Measurements from ENCODE around the gene FUT6.
"Not testable (repeated sequence)": the region's sequence is repeated elsewhere in the genome, so short reads cannot be mapped to it uniquely, and the experiment has no call there.

Gene FUT6

DNA sequence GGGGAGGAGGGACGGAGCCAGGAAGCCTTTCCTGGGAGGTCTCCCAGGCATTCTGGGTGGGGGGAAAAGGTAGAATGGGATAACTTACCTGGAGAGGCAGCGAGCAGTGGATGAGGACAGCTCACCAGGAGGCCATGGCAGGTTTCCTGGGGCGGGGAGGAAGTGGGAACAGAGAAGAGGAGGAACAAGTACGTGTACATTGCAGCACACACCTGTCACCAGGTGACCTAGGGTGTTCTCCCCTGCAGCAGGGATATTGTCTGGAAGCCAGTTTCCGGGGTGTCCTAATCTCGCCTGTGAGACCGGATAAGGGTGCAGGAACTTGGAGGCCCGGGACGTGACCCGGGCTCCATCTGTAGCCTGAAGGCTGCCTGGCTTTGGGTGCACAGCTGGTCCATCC lies 11.8 kb upstream of the FUT6 start, which contains the start of gene FUT3:
FUT3 (minus strand) TSS at position 148 of the 400 bp plus-strand sequence.
- Histone ChIP-seq H3K9me3 (ENCODE audit: insufficient read depth, low read depth, low read length) (no peaks in the 10 kb centered on the region), H3K9ac (ENCODE audit: low read depth, low read length) (no peak within 1 kb of the TSS), H3K27ac (ENCODE audit: low read length) (no peak within 1 kb of the TSS), H3K4me3 (ENCODE audit: low read length) (no peak within 1 kb of the TSS), H3K4me1 (ENCODE audit: insufficient read depth, low read length) (no peaks in the 10 kb centered on the region), H3K27me3 (ENCODE audit: insufficient read depth, low read length) (0 out of 2 replicates have a peak, but pooled peaks cover 7% of the 10 kb centered on the region), H3K36me3 (ENCODE audit: insufficient read depth, low read depth, low read length) (no peaks in the 10 kb centered on the region)

DNA sequence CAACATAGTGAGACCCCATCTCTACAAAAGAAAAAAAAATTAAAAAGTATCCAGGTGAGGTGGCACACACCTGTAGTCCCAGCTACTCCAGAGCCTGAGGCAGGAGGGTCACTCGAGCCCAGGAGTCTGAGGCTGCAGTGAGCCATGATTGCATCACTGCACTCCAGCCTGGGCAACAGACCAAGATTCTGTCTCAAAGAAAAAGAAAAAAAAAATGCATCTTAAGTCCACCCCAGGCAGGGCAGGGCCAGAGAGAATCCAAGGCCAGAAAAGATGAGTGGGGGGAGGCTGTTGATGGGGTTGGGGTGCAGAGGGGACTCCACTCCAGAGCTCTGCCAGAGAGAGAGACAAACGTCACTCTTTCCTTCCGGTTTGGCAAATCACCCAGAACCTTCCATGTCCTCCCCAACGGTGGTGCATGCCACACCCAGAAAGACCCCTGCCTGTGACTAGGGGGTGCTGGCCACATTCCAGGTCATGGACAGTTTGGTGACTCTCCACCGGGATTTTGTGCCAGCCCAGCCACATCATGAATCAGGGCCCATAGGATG lies 11.3 kb upstream of the FUT6 start:
- 0 out of 2 replicates have a peak, but pooled peaks cover 5% of the 10 kb centered on the region for H3K27me3 ChIP-seq (ENCODE audit: insufficient read depth, low read length)
- no peaks in the 10 kb centered on the region for H3K9me3 ChIP-seq (ENCODE audit: insufficient read depth, low read depth, low read length)
- H3K36me3 ChIP-seq (ENCODE audit: insufficient read depth, low read depth, low read length) = no peaks in the 10 kb centered on the region
- no peak overlapping the region for H3K27ac ChIP-seq (ENCODE audit: low read length)
- H3K9ac ChIP-seq (ENCODE audit: low read depth, low read length) = no peak overlapping the region
- H3K4me3 ChIP-seq (ENCODE audit: low read length) = no peak overlapping the region
- no peaks in the 10 kb centered on the region for H3K4me1 ChIP-seq (ENCODE audit: insufficient read depth, low read length)

DNA sequence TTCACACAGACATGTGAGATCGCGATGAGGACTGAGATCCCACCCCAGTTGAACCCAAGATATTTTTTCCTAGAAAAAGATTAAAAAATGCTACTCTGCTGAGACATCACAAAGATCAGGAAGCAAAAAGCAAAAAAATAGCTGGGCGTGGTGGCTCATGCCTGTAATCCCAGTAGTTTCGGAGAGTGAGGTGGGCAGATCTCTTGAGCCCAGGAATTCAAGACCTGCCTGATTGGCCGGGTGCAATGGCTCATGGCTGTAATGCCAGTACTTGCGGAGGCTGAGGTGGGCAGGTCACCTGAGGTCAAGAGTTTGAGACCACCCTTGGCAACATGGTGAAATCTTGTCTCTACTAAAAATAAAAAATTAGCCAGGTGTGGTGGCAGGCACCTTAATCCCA lies 10.7 kb upstream of the FUT6 start:
- Histone ChIP-seq H3K36me3 (ENCODE audit: insufficient read depth, low read depth, low read length) (no peaks in the 10 kb centered on the region), H3K4me1 (ENCODE audit: insufficient read depth, low read length) (no peaks in the 10 kb centered on the region), H3K9me3 (ENCODE audit: insufficient read depth, low read depth, low read length) (no peaks in the 10 kb centered on the region), H3K4me3 (ENCODE audit: low read length) (no peak overlapping the region), H3K27ac (ENCODE audit: low read length) (no peak overlapping the region), H3K27me3 (ENCODE audit: insufficient read depth, low read length) (no peaks in the 10 kb centered on the region), H3K9ac (ENCODE audit: low read depth, low read length) (no peak overlapping the region)

DNA sequence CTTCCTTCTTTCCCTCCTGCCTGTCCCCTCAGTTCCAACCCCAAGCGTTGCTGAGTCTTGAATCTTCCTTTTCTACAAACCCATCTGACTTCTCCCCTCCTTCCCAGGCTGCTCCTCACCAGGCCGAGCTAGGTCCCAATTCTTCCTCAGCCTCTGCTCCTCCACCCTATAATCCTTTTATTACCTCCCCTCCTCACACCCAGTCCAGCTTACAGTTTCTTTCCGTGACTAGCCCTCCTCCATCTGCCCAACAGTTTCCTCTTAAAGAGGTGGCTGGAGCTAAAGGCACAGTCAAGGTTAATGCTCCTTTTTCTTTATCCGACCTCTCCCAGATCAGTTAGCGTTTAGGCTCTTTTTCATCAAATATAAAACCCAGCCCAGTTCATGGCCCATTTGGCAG lies 9.1 kb upstream of the FUT6 start:
- not testable (repeated sequence) for H3K36me3 ChIP-seq (ENCODE audit: insufficient read depth, low read depth, low read length); H3K9ac ChIP-seq (ENCODE audit: low read depth, low read length); H3K27ac ChIP-seq (ENCODE audit: low read length); H3K4me3 ChIP-seq (ENCODE audit: low read length); H3K27me3 ChIP-seq (ENCODE audit: insufficient read depth, low read length); H3K4me1 ChIP-seq (ENCODE audit: insufficient read depth, low read length); H3K9me3 ChIP-seq (ENCODE audit: insufficient read depth, low read depth, low read length)

DNA sequence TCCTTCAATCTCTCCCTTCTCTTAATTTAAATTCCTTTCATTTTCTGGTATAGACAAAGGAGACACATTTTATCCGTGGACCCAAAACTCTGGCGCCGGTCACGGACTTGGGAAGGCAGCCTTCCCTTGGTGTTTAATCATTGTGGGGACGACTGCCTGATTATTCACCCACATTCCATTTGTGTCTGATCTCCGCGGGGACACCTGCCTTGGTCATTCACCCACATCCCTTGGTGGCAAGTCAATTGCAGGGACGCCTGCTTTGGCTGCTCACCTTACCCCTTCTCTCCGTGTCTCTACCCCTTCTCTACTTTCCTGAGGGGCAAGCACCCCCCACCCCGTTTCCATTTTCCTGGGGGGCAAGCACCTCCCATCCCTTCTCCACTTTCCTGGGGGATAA lies 8.3 kb upstream of the FUT6 start:
- H3K9ac ChIP-seq (ENCODE audit: low read depth, low read length); H3K36me3 ChIP-seq (ENCODE audit: insufficient read depth, low read depth, low read length); H3K4me1 ChIP-seq (ENCODE audit: insufficient read depth, low read length); H3K27ac ChIP-seq (ENCODE audit: low read length); H3K4me3 ChIP-seq (ENCODE audit: low read length); H3K9me3 ChIP-seq (ENCODE audit: insufficient read depth, low read depth, low read length); H3K27me3 ChIP-seq (ENCODE audit: insufficient read depth, low read length): not testable (repeated sequence)

DNA sequence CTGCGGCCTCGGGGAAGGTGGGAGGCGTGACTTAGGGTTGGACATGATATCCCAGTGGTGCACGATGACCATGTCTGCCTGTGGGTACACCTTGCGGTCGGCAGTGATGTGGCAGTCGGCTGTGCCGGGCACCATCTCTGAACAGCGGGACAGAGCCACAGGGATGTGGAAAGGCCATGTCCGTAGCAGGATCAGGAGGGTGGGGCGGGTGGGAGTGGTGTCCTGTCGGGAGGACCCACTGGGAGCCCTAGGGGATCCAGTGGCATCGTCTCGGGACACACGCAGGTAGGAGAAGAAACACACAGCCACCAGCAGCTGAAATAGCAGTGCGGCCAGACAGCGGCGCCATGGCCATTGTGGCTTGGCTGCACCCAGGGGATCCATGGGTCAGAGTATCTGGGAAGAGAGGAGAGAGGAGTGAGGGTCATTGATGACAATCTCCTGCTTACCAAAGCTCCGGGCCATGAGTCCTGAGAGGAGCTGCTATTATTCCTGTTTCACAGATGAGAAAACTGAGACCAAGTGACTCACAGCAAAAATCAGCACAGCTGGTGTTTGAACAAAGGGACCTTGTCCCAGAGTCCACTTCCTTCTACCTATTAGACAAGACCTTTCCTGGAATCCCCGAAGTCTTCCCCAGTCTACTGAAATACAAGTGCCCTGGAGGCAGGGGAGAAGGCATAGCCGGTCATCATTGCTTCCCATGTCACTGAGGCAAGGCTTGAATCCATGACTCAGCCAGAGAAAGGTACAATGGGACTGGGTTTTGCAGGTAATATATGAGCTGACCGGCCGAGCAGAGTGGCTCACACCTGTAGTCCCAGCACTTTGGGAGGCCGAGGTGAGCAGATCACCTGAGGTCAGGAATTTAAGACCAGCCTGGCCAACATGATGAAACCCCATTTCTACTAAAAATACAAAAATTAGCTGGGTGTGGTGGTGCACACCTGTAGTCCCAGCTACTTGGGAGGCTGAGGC lies 5.2 kb upstream of the FUT6 start:
- no peak overlapping the region for H3K9ac ChIP-seq (ENCODE audit: low read depth, low read length)
- no peaks in the 10 kb centered on the region for H3K9me3 ChIP-seq (ENCODE audit: insufficient read depth, low read depth, low read length)
- H3K4me3 ChIP-seq (ENCODE audit: low read length) = no peak overlapping the region
- no peaks in the 10 kb centered on the region for H3K4me1 ChIP-seq (ENCODE audit: insufficient read depth, low read length)
- no peaks in the 10 kb centered on the region for H3K36me3 ChIP-seq (ENCODE audit: insufficient read depth, low read depth, low read length)
- no peaks in the 10 kb centered on the region for H3K27me3 ChIP-seq (ENCODE audit: insufficient read depth, low read length)
- no peak overlapping the region for H3K27ac ChIP-seq (ENCODE audit: low read length)

DNA sequence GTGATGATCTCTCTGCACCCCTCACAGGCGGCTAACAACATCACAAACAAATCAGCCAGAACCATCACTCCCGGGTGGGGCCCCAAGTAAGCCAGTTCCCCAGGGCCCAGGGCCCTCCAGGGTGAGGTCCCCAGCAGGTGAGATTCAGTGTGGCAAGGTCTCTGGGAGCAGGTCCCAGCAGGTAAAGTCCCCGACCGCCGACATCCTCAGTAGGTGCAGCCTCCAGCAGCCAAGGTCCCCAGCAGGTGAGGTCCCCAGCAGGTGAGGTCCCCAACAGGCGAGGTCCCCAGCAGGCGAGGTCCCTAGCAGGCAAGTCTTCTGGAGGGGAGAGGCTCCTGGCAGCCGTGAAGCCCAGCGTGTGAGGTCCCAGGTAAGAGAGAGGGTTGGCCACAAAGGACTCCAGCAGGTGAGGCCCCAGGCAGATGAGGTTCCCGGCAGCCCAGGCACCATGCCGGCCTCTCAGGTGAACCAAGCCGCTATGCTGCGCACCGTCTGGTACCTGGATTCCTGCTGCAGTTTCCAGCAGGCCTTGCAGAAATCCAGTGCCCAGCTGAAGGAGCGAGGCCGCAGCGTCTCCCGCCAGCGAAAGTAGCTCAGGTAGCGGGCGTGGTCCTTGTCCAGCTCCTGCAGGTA lies 3.9 kb upstream of the FUT6 start:
- no peak overlapping the region for H3K4me3 ChIP-seq (ENCODE audit: low read length)
- no peaks in the 10 kb centered on the region for H3K27me3 ChIP-seq (ENCODE audit: insufficient read depth, low read length)
- no peaks in the 10 kb centered on the region for H3K9me3 ChIP-seq (ENCODE audit: insufficient read depth, low read depth, low read length)
- H3K27ac ChIP-seq (ENCODE audit: low read length) = no peak overlapping the region
- no peaks in the 10 kb centered on the region for H3K36me3 ChIP-seq (ENCODE audit: insufficient read depth, low read depth, low read length)
- no peak overlapping the region for H3K9ac ChIP-seq (ENCODE audit: low read depth, low read length)
- H3K4me1 ChIP-seq (ENCODE audit: insufficient read depth, low read length) = no peaks in the 10 kb centered on the region

DNA sequence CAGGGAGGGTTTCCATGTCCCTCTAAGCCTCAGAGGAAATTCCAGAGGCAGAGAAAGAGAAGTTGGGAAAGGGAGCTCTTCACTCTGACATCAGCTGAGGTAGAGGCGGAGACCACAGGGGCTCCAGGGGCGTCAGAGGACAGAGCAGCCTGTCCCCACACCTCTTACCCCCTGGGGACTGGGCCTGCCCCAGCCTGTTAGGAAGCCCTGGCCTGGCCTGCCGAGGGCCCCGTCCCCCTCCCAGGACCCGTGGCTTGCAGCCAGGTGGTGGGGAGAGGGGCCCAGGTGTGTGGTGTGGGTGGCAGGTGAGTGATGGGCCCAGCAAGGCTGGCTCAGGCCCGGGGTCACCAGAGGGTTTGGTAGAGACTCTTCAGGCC lies 2.2 kb upstream of the FUT6 start:
- H3K9me3 ChIP-seq (ENCODE audit: insufficient read depth, low read depth, low read length); H3K9ac ChIP-seq (ENCODE audit: low read depth, low read length); H3K4me3 ChIP-seq (ENCODE audit: low read length); H3K27me3 ChIP-seq (ENCODE audit: insufficient read depth, low read length); H3K4me1 ChIP-seq (ENCODE audit: insufficient read depth, low read length); H3K36me3 ChIP-seq (ENCODE audit: insufficient read depth, low read depth, low read length); H3K27ac ChIP-seq (ENCODE audit: low read length): not testable (repeated sequence)

DNA sequence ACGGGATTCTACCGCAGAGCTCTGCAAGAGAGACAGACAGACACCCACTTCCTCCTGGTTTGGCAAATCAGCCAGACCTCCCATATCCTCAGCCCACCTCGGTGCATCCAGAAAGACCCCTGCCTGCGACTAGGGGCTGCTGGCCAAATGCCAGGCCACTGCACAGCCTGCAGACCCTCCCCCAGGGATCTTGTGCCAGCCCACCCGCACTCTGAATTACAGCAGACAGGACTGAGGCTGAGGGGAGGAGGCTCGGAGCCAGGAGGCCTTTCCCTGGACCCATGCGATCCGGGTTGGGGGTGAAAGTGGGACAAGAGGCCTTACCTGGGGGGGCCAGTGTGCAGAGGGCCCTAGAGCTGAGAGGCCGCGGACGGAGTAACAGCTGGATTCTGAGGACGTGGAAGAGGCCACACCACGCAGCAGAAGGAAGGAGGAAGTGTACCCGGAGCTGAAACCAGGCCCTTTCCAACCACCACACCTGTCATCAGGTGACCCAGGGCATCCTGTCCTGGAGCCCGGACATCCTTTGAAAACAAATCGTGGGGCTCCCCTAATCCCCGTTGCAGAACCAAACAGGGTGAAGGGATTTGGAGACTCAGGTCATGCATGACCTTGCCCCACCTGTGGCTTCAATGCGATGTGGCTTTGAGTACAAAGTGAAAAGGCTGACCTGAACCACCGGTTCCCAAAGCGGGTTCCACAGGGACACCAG lies 993 bp downstream of the FUT6 start:
- H3K9ac ChIP-seq (ENCODE audit: low read depth, low read length) = no peak overlapping the region
- no peaks in the 10 kb centered on the region for H3K36me3 ChIP-seq (ENCODE audit: insufficient read depth, low read depth, low read length)
- no peaks in the 10 kb centered on the region for H3K9me3 ChIP-seq (ENCODE audit: insufficient read depth, low read depth, low read length)
- H3K27ac ChIP-seq (ENCODE audit: low read length) = no peak overlapping the region
- no peaks in the 10 kb centered on the region for H3K4me1 ChIP-seq (ENCODE audit: insufficient read depth, low read length)
- no peaks in the 10 kb centered on the region; the same call in 1 of the 2 replicates for H3K27me3 ChIP-seq (ENCODE audit: insufficient read depth, low read length)
- no peak overlapping the region for H3K4me3 ChIP-seq (ENCODE audit: low read length)

DNA sequence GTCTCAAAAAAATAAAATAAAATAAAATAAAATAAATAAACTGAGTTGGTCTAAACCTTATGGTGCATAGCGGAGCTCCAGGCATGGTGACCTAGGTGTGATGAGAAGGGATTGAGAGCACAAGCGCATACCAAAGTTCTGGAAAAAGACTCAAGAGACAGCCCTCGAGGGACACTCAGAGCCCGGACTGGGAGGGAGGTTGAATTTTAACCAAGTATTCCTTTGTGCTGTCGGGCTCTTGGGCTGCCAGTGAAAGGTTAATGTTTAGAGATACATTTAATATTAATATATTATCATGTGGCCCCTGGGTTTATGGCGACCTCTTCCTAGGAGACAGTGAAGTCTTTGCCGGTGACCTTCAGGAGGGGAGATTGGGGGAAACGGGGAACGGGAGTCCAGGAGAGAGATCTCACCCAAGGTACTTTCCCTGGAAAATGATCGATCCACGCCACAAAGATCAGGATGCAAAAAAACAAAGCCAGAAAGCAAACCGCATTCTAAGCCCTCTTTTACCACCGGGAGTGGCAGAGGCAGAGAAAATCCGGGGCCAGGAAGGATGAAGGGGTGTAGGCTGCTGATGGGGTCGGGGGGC lies 1.6 kb downstream of the FUT6 start:
- Histone ChIP-seq H3K36me3 (ENCODE audit: insufficient read depth, low read depth, low read length) (no peaks in the 10 kb centered on the region), H3K9ac (ENCODE audit: low read depth, low read length) (no peak overlapping the region), H3K4me3 (ENCODE audit: low read length) (no peak overlapping the region), H3K27ac (ENCODE audit: low read length) (no peak overlapping the region), H3K9me3 (ENCODE audit: insufficient read depth, low read depth, low read length) (no peaks in the 10 kb centered on the region), H3K4me1 (ENCODE audit: insufficient read depth, low read length) (no peaks in the 10 kb centered on the region), H3K27me3 (ENCODE audit: insufficient read depth, low read length) (no peaks in the 10 kb centered on the region; the same call in 1 of the 2 replicates)

DNA sequence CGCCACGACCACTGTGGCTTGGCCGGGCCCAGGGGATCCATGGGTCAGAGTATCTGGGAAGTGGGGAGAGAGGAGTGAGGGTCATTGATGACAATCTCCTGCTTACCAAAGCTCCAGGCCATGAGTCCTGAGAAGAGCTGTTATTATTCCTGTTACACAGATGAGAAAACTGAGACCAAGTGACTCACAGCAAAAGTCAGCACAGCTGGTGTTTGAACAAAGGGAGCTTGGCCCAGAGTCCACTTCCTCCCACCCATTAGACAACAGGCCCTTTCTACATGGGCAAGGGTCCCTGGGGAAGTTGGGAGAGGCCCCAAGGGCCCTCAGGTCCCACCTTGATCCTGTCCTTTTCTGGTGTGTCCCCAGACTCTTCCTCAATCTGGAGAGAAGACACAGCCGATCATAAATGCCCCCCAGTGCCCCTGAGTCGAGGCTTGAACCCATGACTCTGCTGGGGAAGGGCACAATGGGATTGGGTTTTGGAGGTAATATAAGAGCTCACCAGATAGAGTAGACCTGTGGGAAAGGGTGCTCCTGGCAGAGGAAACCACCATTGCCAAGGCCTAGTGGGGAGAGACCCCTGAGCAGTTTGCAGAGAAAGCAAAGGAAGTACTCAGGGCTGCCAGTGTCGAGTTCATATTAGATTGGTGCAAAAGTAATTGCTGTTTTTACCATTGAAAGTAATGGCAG lies 6.8 kb downstream of the FUT6 start:
- no peaks in the 10 kb centered on the region for H3K4me1 ChIP-seq (ENCODE audit: insufficient read depth, low read length)
- no peak overlapping the region for H3K4me3 ChIP-seq (ENCODE audit: low read length)

More for the DNA sequence above, 6.8 kb downstream of the FUT6 start:
- Histone ChIP-seq H3K27ac (ENCODE audit: low read length) (no peak overlapping the region), H3K9me3 (ENCODE audit: insufficient read depth, low read depth, low read length) (no peaks in the 10 kb centered on the region), H3K36me3 (ENCODE audit: insufficient read depth, low read depth, low read length) (no peaks in the 10 kb centered on the region), H3K9ac (ENCODE audit: low read depth, low read length) (no peak overlapping the region), H3K27me3 (ENCODE audit: insufficient read depth, low read length) (no peaks in the 10 kb centered on the region; the same call in 1 of the 2 replicates)

Data from iPS-20b (cell line).